ENCODE measurements around the gene HAAO. TPM values are rescaled to one million over a fixed set of nuclear protein-coding genes. Genes with fewer than 3 reads are reported as not detected.

Gene HAAO
- total RNA-seq, 1 experiment from 2014 or later = not detected

- no peak overlapping the region for H3K4me2 ChIP-seq (ENCODE audit: low read length)
- no peaks in the 10 kb centered on the region for H4K20me1 ChIP-seq (ENCODE audit: low read length)
- no peak overlapping the region for H2AFZ ChIP-seq (ENCODE audit: low read length)
- no peak overlapping the region for H3K9ac ChIP-seq (ENCODE audit: low read length)
- no peak for TF ChIP-seq EZH2 (IDR thresholded peaks at IDR 0.05; ENCODE audit: low read length, unreplicated experiment)
- no peak for TF ChIP-seq EZH2phosphoT487 (IDR thresholded peaks at IDR 0.05; ENCODE audit: borderline replicate concordance, low read length)
- TF ChIP-seq CTCF (conservative IDR thresholded peaks at IDR 0.05; ENCODE audit: low read depth, low read length) = no peak
- intact Hi-C loops (cut with micrococcal nuclease) = no loop called here
- no peaks in the 10 kb centered on the region for H3K27me3 ChIP-seq (ENCODE audit: low read length)
- DNase-seq (no peak), ATAC-seq (no peak)
- H3K4me1 ChIP-seq (ENCODE audit: insufficient read depth, low read length) = no peaks in the 10 kb centered on the region
- ChIA-PET CTCF (no interaction called here), POLR2A (ENCODE audit: unreplicated experiment) (interaction anchor here (0.6 to 1.2 kb wide), 2 partner anchors 9 to 18 kb away, joined by 4 to 14 read pairs; no protein-coding TSS in a partner anchor)
- H3K9me3 ChIP-seq (ENCODE audit: low read length) = no peaks in the 10 kb centered on the region
- H3K9me2 ChIP-seq (replicated peaks; ENCODE audit: low read length) = no peaks in the 10 kb centered on the region
- H3F3A ChIP-seq (ENCODE audit: low read length, unreplicated experiment) = no peaks in the 10 kb centered on the region
- H3K4me3 ChIP-seq (ENCODE audit: low read length) = no peak overlapping the region
- no TSS peak for BruUV-seq (replicated peaks)
- H3K27ac ChIP-seq (ENCODE audit: low read length) = no peak overlapping the region
- no peaks in the 10 kb centered on the region for H3K79me2 ChIP-seq (ENCODE audit: low read length)
- H3K36me3 ChIP-seq (ENCODE audit: low read depth, low read length) = no peaks in the 10 kb centered on the region
These were observed 8.1 kb upstream of the HAAO start for GRCh38 chr2:42800461-42800962.

GRCh38 chr2:42799881-42800280 is 7.5 kb upstream of the HAAO start:
- Histone ChIP-seq H3F3A (ENCODE audit: low read length, unreplicated experiment) (no peaks in the 10 kb centered on the region), H3K4me2 (ENCODE audit: low read length) (no peak overlapping the region), H3K79me2 (ENCODE audit: low read length) (no peaks in the 10 kb centered on the region), H3K9me2 (replicated peaks; ENCODE audit: low read length) (no peaks in the 10 kb centered on the region), H3K4me3 (ENCODE audit: low read length) (no peak overlapping the region), H3K9me3 (ENCODE audit: low read length) (no peaks in the 10 kb centered on the region), H3K36me3 (ENCODE audit: low read depth, low read length) (no peaks in the 10 kb centered on the region), H3K27ac (ENCODE audit: low read length) (no peak overlapping the region), H3K27me3 (ENCODE audit: low read length) (no peaks in the 10 kb centered on the region), H3K9ac (ENCODE audit: low read length) (no peak overlapping the region), H2AFZ (ENCODE audit: low read length) (no peak overlapping the region), H3K4me1 (ENCODE audit: insufficient read depth, low read length) (no peaks in the 10 kb centered on the region), H4K20me1 (ENCODE audit: low read length) (no peaks in the 10 kb centered on the region)
- TF ChIP-seq CTCF (conservative IDR thresholded peaks at IDR 0.05; ENCODE audit: low read depth, low read length) (no peak), EZH2phosphoT487 (IDR thresholded peaks at IDR 0.05; ENCODE audit: borderline replicate concordance, low read length) (no peak), EZH2 (IDR thresholded peaks at IDR 0.05; ENCODE audit: low read length, unreplicated experiment) (no peak)
- ATAC-seq = no peak
- CTCF ChIA-PET = no interaction called here
- intact Hi-C loops (cut with micrococcal nuclease) = no loop called here
- DNase-seq = no peak
- POLR2A ChIA-PET (ENCODE audit: unreplicated experiment) = interaction anchor here (1.2 kb wide), 1 partner anchor 10 kb away, joined by 4 read pairs; no protein-coding TSS in a partner anchor
- no TSS peak for BruUV-seq (replicated peaks)

- Histone ChIP-seq H3K9me3 (ENCODE audit: low read length) (no peaks in the 10 kb centered on the region), H3K27me3 (ENCODE audit: low read length) (no peaks in the 10 kb centered on the region), H3F3A (ENCODE audit: low read length, unreplicated experiment) (no peaks in the 10 kb centered on the region), H3K27ac (ENCODE audit: low read length) (no peak overlapping the region), H3K9me2 (replicated peaks; ENCODE audit: low read length) (no peaks in the 10 kb centered on the region), H3K79me2 (ENCODE audit: low read length) (no peaks in the 10 kb centered on the region), H3K4me3 (ENCODE audit: low read length) (no peak overlapping the region), H3K4me2 (ENCODE audit: low read length) (no peak overlapping the region), H4K20me1 (ENCODE audit: low read length) (no peaks in the 10 kb centered on the region), H2AFZ (ENCODE audit: low read length) (no peak overlapping the region), H3K36me3 (ENCODE audit: low read depth, low read length) (no peaks in the 10 kb centered on the region), H3K4me1 (ENCODE audit: insufficient read depth, low read length) (no peaks in the 10 kb centered on the region), H3K9ac (ENCODE audit: low read length) (no peak overlapping the region)
- ATAC-seq (no peak), DNase-seq (no peak)
- intact Hi-C loops (cut with micrococcal nuclease) = no loop called here
- BruUV-seq (replicated peaks) = no TSS peak
- TF ChIP-seq CTCF (conservative IDR thresholded peaks at IDR 0.05; ENCODE audit: low read depth, low read length) = no peak
- no peak for TF ChIP-seq EZH2phosphoT487 (IDR thresholded peaks at IDR 0.05; ENCODE audit: borderline replicate concordance, low read length)
- TF ChIP-seq EZH2 (IDR thresholded peaks at IDR 0.05; ENCODE audit: low read length, unreplicated experiment) = no peak
- ChIA-PET CTCF (no interaction called here), POLR2A (ENCODE audit: unreplicated experiment) (no interaction called here)
These were observed 4.9 kb upstream of the HAAO start for GRCh38 chr2:42797281-42797680.
